HS-27A (cell line): ENCODE measurements around the gene TIMM50.

ENCODE experiments used
- DNase-seq: peaks from one replicate; pipeline ENCODE4 v3.0.0-alpha.2; 2012; ENCODE audit warnings: low read depth, missing footprints

Gene TIMM50

GRCh38 chr19:39500543-39500942 is 19.9 kb downstream of the TIMM50 start:
- no peak for DNase-seq

- no peak for DNase-seq
Measured at GRCh38 chr19:39501340-39501739, 20.7 kb downstream of the TIMM50 start.

DNA sequence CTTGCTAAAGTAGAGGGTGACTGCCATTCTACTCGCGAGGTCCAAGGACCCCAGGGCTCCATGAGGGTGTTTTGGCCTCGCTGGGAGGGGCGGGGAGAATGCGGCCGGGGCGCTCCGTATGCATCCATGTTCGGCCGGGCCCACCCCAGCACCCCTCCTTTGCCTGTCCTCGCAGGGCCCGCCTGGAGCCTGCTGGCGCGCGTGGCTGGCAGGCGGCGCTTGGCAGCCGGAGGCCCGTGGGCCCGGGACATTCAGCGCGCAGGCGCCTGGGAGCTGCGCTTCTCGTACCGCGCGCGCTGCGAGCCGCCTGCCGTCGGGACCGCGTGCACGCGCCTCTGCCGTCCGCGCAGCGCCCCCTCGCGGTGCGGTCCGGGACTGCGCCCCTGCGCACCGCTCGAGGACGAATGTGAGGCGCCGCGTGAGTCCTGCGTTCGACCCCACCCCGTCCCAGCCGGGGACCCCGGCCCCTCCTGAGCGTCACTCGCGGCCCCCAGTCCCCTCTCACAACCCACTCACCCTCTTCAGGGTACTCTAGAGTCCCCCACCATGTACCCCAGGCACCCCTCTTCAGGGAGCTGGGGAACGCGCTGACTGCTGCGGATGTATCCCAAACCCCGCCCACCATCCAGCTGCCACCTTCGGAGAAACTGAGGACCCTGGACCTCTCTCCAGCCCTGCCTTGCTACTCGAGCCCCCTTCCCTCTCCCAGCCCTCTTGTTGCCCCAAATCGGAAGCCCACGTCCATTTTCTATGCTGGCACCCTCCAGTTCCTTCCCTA is 22.2 kb downstream of the TIMM50 start:
- no peak for DNase-seq

GRCh38 chr19:39506598-39506943 is 25.9 kb downstream of the TIMM50 start:
- DNase-seq: no peak

DNA sequence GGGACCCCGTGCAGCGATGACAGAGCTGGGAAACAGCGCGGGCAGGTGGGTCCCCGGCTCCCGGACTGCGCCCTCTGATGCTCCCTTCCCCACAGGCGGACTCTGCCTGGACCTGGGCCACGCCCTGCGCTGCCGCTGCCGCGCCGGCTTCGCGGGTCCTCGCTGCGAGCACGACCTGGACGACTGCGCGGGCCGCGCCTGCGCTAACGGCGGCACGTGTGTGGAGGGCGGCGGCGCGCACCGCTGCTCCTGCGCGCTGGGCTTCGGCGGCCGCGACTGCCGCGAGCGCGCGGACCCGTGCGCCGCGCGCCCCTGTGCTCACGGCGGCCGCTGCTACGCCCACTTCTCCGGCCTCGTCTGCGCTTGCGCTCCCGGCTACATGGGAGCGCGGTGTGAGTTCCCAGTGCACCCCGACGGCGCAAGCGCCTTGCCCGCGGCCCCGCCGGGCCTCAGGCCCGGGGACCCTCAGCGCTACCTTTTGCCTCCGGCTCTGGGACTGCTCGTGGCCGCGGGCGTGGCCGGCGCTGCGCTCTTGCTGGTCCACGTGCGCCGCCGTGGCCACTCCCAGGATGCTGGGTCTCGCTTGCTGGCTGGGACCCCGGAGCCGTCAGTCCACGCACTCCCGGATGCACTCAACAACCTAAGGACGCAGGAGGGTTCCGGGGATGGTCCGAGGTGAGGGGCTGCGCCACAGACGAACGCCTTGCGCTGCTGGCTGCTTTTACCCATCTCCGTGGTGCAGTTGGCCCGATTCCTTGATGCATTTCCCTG is 26.5 kb downstream of the TIMM50 start:
- DNase-seq: peak; percentile 63

DNA sequence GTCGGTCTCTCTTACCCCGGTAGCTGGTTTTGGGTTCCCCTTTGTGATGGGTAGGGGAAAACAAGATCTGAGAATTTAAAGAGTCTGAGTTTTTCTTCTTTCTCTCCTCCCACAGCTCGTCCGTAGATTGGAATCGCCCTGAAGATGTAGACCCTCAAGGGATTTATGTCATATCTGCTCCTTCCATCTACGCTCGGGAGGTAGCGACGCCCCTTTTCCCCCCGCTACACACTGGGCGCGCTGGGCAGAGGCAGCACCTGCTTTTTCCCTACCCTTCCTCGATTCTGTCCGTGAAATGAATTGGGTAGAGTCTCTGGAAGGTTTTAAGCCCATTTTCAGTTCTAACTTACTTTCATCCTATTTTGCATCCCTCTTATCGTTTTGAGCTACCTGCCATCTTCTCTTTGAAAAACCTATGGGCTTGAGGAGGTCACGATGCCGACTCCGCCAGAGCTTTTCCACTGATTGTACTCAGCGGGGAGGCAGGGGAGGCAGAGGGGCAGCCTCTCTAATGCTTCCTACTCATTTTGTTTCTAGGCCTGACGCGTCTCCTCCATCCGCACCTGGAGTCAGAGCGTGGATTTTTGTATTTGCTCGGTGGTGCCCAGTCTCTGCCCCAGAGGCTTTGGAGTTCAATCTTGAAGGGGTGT is 27.2 kb downstream of the TIMM50 start:
- DNase-seq: no peak

DNA sequence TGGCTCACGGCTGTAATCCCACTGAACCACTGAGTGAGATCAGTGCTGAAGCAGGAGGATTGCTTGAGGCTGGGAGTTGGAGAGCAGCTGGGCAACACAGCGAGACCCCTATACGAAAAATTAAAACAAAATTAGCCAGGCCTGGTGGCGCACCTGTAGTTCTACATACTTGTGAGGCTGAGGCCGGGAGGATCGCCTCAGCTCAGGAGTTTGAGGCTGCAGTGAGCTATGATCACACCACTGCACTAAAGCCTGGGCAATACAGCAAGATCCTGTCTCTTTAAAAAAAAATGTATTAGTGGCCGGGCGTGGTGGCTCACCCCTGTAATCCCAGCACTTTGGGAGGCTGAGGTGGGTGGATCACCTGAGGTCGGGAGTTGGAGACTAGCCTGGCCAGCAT is 28.0 kb downstream of the TIMM50 start:
- DNase-seq: no peak

DNA sequence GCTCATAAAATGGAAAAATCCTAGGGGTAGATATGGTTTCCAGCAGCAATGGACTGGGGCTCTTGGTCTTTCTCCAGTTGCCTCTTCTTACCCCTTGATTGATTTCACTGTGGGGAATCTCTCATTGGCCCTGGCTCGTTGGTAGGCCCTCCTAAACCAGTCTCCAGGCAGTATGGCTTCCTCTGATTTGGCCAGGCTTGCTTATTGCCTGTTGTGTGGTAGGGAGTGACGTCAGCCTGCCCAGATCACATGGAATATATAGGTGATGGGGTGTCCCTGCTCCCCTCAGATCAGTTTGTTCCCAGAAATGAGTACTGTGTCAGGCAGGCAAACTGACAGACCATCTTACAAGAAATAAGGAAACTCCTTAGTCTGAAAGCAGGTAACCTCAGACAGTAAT is 28.6 kb downstream of the TIMM50 start:
- DNase-seq: no peak

DNA sequence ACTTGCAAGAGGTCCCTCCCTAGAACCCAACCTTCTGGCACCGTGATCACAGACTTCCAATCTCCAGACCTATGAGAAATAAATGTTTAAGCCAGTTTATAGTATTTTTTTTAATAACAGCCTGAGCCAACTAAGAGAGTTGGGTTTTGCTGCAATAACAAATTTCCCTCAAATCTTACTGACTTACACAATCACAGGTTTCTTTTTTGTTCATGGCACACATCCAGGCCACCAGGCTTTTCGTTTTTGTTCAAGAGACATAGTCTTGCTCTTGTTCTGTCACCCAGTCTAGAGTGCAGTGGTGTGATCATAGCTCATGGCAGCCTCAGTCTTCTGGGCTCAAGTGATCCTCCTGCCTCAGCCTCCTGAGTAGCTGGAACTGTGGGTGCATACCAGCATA is 32.4 kb downstream of the TIMM50 start:
- no peak for DNase-seq

DNA sequence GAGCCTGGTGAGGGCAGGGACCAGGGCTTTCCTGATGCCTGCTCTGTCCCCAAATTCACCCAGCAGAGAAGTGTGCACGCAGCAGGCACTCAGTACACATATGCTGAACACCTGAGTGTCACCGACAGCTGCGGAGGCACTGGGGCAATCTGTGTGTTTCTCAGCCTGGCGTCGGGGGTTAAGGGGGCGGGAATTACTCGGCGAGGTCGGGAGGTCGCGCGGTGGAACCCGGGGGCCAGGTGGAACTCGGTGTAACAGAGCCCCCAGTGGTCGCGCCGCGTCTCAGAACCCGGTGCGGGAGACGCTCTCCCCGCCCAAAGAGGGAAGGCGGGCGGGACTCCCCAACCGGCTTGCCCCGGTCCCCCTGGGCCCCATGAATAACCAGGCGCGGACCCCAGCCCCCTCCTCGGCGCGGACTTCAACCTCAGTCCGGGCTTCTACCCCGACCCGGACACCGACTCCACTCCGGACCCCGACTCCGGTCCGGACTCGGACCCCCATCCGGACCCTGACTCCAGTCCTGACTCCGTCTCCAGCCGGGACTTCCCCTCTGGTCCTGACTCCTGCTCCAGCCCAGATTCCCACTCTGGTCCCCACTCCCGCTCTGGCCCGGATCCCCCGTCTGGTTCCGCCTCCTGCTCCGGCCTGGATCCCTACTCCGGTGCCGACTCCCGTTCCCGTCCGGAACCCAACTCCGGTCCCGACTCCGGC is 34.4 kb downstream of the TIMM50 start, which contains the start of gene SELENOV:
Gene SELENOV, plus strand, starts transcription at position 300 of the 711 bp plus-strand sequence. Its CDS starts 74 bp downstream, at position 374.
- DNase-seq: no peak

DNA sequence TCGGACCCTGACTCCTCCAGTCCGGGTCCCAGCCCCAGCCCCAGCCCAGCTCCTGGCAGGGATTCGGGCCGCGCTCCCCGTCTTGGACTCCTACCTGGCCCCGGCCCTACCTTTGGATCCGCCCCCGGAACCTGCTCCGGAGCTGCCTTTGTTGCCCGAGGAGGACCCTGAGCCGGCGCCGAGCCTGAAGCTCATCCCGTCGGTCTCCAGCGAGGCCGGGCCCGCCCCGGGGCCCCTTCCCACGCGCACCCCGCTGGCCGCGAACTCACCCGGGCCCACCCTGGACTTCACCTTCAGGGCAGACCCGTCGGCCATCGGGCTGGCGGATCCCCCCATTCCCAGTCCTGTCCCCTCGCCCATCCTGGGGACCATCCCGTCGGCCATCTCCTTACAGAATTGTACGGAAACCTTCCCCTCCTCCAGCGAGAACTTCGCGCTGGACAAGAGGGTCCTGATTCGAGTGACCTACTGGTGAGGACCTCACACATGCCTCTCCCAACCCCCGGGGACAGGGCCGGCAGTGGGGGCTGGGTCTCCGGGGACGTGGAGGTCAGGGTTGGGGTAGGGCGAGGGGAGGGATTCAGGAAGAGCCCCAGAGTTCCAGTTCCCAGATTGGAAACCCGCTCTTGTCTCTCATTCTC is 35.0 kb downstream of the TIMM50 start:
- DNase-seq: no peak

- no peak for DNase-seq
Measured at GRCh38 chr19:39516270-39516669, 35.6 kb downstream of the TIMM50 start.

- DNase-seq: no peak
Measured at GRCh38 chr19:39517432-39517831, 36.8 kb downstream of the TIMM50 start.

DNA sequence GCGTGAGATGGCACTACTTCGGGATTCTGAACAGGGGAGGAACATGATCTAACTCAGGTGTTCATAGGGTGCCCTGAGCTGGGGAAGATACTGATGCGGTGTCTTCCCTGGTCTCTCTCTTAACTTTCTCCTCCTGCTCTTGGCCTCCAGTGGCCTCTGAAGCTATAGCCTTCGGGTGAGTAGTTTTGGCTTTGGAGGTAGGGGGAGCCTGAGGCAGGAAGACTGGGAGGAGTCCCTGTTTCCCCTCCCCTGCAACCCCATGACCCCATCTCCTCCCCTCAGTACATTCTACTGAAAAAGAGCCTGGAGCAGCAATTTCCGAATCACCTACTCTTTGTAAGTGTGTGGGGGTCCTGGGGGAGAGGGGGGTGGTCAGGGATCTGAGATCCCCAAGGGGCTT is 37.8 kb downstream of the TIMM50 start:
- DNase-seq: no peak

DNA sequence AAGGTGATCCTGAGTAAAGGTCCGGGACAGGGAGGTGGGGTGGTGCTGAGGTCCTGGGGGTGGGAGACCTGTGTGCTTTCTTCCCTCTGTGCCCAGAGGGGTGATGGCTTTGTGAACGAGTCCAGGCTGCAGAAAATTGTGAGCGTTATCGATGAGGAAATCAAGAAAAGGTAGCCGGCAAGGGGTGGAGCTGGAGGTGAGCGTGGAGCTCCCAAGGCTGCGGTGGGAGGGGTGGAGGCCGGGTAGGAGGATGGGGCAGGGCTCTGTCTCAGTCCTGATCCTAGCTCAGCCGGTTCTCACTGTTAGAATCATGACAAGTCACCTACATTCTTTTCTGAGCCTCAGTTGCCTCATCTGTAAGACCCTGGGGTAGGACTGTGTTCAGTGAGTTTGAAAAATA is 38.3 kb downstream of the TIMM50 start:
- DNase-seq: no peak

DNA sequence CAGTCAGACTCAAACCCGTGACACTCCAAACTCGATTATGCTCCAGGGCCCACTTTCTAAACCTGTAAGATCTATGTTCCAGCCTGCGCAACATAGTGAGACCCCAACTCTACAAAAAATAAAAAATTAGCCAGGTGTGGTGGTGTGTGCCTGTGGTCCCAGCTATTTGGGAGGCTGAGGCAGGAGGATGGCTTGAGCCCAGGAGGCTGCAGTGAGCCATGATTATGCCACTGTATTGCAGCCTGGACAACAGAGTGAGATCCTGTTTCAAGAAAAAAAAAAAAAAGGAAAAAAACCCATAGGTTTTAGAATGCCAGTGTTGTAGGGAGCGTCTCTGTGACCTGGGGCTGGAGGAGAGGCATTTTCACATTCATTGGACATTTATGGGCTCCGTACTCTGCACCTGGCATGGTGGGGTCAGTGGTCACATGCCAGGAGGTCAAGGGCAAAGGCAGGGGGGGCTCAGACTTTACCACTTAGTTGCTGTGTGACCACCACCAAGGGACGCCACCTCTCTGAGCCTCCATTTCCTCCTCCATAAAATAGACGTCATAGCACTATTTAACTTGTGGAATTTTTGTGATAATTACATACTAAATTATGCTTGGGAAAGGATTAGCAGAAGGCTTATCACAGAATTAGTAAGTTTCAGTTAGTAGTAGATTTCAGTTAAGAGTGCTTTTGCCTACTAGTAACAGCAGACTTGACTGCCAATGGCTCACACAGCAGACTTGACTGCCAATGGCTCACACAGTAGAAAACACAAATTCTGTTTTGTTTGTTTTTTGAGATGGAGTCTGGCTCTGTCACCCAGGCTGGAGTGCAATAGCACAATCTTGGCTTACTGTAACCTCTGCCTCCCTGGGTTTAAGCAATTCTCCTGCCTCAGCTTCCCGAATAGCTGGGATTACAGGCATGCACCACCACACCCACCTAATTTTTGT is 40.2 kb downstream of the TIMM50 start:
- no peak for DNase-seq

GRCh38 chr19:39524495-39524894 is 43.9 kb downstream of the TIMM50 start:
- DNase-seq: no peak

DNA sequence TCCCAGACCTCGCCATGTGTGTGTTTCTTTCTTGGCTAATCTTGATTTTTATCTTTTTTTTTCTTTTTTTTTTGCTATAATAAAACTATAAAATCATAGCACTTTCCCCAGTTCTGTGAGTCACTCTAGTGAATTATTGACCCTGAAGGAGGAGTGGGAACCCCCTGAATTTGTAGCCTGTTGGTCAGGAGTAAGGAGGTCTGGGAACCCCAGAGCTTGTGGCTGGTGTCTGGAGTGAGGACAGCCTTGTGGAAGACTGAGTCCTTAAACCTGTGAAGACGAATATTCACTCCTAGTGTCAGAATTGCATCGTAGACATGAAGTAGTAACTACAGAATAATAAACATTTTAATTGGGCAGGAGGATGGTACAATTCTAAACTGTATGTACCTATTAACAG is 44.6 kb downstream of the TIMM50 start:
- no peak for DNase-seq

- no peak for DNase-seq
Measured at GRCh38 chr19:39531834-39532232, 51.2 kb downstream of the TIMM50 start.

- DNase-seq: peak; percentile 98
Measured at GRCh38 chr19:39532233-39533002, 51.8 kb downstream of the TIMM50 start, which contains the start of gene EID2B. Gene EID2B (minus strand): TSS chr19:39532852. CDS start chr19:39532802, 50 bp downstream.
